ENCODE results near the gene ZNF75A. TPM values are rescaled to one million over a fixed set of nuclear protein-coding genes. Genes with fewer than 3 reads are reported as not detected.

The ZNF75A gene
- total RNA-seq, 4 donors from 2014 or later, result 13.2 to 30.1 (median 20.4) TPM

DNA sequence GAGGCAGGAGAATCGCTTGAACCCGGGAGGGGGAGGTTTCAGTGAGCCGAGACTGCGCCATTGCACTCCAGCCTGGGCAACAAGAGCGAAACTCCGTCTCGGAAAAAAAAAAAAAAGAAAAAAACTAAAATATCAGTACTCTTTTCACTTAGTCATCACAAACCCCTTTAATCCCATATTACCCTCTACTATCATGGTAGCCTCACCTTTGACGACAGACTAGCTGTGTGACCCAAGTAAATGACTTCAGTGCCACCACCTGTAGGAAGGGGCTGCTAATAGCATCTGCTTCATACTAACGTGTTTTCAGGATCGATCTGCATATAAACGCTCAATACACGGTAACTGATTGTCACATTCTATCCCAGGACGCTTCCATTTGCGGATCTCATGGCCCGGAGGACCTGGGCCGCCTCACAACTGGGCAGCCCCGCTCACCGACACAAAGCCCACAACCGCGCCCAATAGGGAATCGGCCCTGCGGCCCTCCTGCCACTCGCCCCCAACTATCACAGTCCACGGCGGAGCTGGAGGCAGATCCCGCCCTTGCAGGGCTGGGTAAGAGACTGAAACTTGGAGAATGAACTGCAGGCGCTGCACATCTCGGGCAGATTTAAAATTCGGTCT is 23.1 kb upstream of the ZNF75A start:
- ATAC-seq (ENCODE audit: low FRiP score) (peak; percentile 19), DNase-seq (ENCODE audit: low spot score) (no peak)
- TF ChIP-seq, protein P1, sequence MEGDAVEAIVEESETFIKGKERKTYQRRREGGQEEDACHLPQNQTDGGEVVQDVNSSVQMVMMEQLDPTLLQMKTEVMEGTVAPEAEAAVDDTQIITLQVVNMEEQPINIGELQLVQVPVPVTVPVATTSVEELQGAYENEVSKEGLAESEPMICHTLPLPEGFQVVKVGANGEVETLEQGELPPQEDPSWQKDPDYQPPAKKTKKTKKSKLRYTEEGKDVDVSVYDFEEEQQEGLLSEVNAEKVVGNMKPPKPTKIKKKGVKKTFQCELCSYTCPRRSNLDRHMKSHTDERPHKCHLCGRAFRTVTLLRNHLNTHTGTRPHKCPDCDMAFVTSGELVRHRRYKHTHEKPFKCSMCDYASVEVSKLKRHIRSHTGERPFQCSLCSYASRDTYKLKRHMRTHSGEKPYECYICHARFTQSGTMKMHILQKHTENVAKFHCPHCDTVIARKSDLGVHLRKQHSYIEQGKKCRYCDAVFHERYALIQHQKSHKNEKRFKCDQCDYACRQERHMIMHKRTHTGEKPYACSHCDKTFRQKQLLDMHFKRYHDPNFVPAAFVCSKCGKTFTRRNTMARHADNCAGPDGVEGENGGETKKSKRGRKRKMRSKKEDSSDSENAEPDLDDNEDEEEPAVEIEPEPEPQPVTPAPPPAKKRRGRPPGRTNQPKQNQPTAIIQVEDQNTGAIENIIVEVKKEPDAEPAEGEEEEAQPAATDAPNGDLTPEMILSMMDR (IDR thresholded peaks at IDR 0.05), result no peak

DNA sequence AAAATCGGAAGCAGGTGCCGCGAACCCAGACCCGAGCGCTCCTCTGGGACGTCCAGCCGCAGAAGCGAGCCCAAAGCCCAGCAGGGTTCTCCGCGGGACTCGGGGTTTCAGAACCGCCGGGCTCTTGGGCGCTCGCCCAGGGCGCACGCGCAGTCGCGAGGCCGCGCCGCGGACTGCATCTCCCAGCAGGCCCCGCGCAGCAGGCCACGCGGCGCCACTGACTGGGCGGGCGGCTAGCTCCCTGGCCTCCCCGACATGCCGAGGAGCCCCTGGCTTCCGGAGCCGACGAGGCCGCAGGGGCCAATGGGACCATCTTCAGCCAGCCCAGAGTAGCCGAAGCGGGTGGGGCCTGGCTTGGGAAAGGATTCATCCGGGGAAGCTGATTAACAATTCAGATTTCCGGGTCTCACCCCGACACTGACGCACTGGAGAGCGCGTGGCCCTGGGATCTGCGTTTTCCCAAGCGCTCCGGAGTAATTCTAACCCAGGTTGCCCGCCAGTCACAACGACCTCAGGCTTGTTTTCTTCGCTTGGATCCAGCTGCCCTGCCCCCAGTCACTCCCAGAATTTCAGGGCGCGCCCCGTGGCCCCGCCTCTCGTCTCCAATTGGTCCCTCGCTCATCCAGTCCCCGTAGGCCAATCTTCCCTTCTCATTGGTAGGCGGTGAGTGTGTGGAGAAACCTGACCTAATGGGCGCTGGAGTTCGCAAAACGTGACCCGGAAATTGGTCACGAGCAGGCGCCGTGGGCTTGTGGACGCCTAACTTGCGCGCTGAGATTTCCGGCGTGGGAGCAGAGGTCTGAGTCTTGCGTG is 22.4 kb upstream of the ZNF75A start, which contains the start of gene ZNF263:
ZNF263 (plus strand) TSS at position 762 of the 813 bp plus-strand sequence. CDS start 328 bp downstream, outside the sequence.
- DNase-seq (ENCODE audit: low spot score) (peak; percentile 80), ATAC-seq (ENCODE audit: low FRiP score) (peak; percentile 96)
- TF ChIP-seq, protein P1 (IDR thresholded peaks at IDR 0.05), result no peak

DNA sequence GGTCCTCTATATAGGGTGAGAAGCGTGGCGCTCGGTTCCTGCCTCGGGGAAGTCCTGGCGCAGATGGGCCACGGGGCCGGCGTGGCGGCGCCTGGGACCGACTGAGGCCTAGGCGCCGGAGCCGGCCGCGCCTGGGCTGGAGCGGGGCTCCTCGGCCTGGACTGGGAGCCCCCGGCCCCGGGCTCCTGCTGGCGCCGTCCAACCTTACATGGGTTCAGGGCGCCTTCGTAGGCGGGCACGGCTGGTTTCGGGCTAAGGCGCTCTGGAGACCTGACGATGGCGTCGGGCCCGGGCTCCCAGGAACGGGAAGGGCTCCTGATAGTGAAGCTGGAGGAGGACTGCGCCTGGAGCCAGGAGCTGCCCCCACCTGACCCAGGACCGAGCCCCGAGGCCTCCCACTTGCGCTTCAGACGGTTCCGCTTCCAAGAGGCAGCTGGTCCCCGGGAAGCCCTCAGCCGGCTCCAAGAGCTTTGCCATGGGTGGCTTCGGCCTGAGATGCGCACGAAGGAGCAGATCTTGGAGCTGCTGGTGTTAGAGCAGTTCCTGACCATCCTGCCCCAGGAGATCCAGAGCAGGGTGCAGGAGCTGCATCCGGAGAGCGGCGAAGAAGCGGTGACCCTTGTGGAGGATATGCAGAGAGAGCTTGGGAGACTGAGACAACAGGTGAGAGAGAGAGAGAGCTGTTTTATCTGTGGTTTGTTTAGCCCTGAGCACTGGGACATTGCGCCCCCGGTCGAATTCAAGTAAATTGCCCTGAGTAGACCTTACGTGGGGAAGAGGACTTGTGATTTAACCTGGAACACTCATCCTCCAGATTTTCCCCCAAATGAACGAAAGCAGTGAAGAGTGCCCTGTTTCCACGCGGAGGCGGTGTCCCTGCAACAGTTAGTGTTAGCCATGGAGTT is 21.5 kb upstream of the ZNF75A start:
- TF ChIP-seq, protein P1 (IDR thresholded peaks at IDR 0.05), result no peak
- ATAC-seq (ENCODE audit: low FRiP score), result peak; percentile 32
- DNase-seq (ENCODE audit: low spot score), result no peak

DNA sequence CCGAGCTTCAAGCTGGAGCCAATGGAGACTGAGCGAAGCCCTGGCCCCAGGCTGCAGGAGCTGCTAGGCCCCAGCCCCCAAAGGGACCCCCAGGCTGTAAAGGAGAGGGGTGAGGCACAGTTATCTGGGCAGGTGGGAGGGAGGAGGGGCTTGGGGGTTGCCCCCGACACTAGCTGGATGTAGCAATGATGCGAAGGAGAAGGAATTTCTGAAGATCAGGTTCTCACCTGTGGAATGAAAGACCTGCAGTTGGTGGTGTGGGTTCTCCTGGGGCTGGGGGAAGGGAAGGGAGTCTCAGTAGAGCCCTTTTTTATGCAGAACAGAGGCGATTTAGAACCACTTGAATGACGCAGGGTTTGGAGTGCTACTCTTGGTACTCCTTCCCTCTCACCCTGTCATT is 20.2 kb upstream of the ZNF75A start:
- ATAC-seq (ENCODE audit: low FRiP score) (no peak), DNase-seq (ENCODE audit: low spot score) (no peak)
- TF ChIP-seq, protein P1 (IDR thresholded peaks at IDR 0.05), result no peak

DNA sequence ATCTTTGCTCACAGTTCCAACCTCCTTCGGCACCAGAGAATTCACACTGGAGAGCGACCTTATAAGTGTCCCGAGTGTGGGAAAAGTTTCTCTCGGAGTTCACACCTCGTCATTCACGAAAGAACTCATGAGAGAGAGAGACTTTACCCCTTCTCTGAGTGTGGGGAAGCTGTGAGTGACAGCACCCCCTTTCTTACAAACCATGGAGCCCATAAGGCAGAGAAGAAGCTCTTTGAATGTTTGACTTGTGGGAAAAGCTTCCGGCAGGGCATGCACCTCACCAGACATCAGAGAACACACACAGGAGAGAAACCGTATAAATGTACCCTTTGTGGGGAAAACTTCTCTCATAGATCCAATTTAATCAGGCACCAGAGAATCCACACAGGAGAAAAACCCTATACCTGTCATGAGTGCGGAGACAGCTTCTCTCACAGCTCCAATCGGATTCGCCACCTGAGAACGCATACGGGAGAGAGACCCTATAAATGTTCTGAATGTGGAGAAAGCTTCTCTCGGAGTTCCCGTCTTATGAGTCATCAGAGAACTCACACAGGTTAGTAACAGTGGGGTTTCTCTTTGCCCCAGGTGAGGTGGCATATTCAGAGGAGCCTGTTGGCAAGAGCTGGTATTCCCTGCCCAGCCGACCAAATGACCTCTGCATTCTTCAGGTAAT is 15.2 kb upstream of the ZNF75A start:
- ATAC-seq (ENCODE audit: low FRiP score) (no peak), DNase-seq (ENCODE audit: low spot score) (no peak)
- TF ChIP-seq, protein P1 (IDR thresholded peaks at IDR 0.05), result no peak

DNA sequence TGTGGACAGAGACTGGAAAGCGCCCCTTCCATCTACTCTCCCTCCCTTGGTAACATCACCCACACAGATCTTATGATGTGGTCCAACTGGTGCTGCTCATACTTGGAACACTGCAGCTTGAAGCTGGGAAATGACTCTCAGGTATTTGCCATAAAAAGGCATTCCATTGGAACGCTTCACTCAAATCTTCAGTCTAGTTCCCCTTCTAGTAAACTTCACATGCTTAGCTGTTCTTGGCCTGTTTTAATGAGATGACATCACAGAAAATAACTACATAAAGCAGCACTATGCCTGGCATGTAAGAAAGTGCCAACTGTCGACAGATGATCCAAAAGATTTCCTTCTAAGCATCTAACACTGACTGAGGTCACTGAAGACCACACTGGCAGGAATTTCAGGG is 12.7 kb upstream of the ZNF75A start:
- ATAC-seq (ENCODE audit: low FRiP score) (no peak), DNase-seq (ENCODE audit: low spot score) (no peak)
- TF ChIP-seq, protein P1 (IDR thresholded peaks at IDR 0.05), result no peak
